HCT116 (cell line): Measurements from ENCODE around the gene FBXL13. TPM values are rescaled to one million over a fixed set of nuclear protein-coding genes. Genes with fewer than 3 reads are reported as not detected.

ENCODE experiments used
- ATAC-seq: fragments of 200-7000 bp; cut with Tn5 transposase; 2 replicates; pipeline ENCODE4 v1.9.1; 2020; ENCODE audit warnings: mild to moderate bottlenecking, moderate library complexity
- BruUV-seq: library from RNA; stranded (reverse); fragments of 400-500 nt; replicated peaks from 2 replicates; lab custom pipeline; 2021; lab: Mats Ljungman, UMichigan
- CTCF ChIA-PET: fragments of 300-600 bp; sonication (Branson Sonifier 250); formaldehyde crosslinking; loops from one replicate; lab custom pipeline; 2021; ENCODE audit warnings: antibody characterized with exemption; lab: Charles Lee
- POLR2A ChIA-PET: fragments of 300-600, 350-600 bp; sonication (Branson Sonifier 250); formaldehyde crosslinking; loops from one replicate; lab custom pipeline; 2021; ENCODE audit warnings: antibody characterized with exemption; lab: Charles Lee
- RAD21 ChIA-PET, 2 experiments: fragments of 300-600 bp; sonication (Branson Sonifier 250); formaldehyde crosslinking; loops; one replicate each; lab custom pipeline; 2023; ENCODE audit warnings: low total read pairs in 2 of 2; ENCODE audit not compliant: uncharacterized antibody in 2 of 2, unreplicated experiment in 2 of 2, low non-redundant PET in 1 of 2; lab: Charles Lee
- DNase-seq: peaks from one replicate; pipeline ENCODE4 v3.0.0-alpha.2; 2010; ENCODE audit warnings: low read depth, low spot score
- H2AFZ ChIP-seq: fragments of 200-600 bp; shearing (Covaris generic), sonication (generic); 2 replicates; pipeline ENCODE4 v1.6.1; 2017; ENCODE audit warnings: low read depth, mixed run types, mixed read lengths, antibody characterized with exemption, low read length; ENCODE audit not compliant: poor library complexity, severe bottlenecking
- H3K27ac ChIP-seq: 2 replicates; pipeline ENCODE4 v1.5.1; 2012; ENCODE audit warnings: low read depth, low read length
- H3K27me3 ChIP-seq: fragments of 200-600 bp; sonication (generic); 2 replicates; pipeline ENCODE4 v1.6.1; 2016; ENCODE audit warnings: mixed run types, low read length, mixed read lengths; ENCODE audit not compliant: insufficient read depth
- H3K36me3 ChIP-seq, 2 experiments: fragments of 200-500 bp in 1 of 2; fragments of 200-600 bp in 1 of 2; sonication (Bioruptor generic) in 1 of 2; sonication (generic) in 1 of 2; 2 replicates each; pipeline versions ENCODE4 v1.5.1 to v1.6.1; 2014 to 2016; ENCODE audit warnings: low read length in 2 of 2, inconsistent platforms in 1 of 2, mixed read lengths in 1 of 2, mixed run types in 1 of 2; ENCODE audit not compliant: insufficient read depth in 2 of 2, control insufficient read depth in 1 of 2
- H3K4me1 ChIP-seq, 2 experiments: fragments of 200-600 bp in 1 of 2; sonication (generic) in 1 of 2; 2 replicates each; pipeline versions ENCODE4 v1.5.1 to v1.6.1; 2012 to 2017; ENCODE audit warnings: low read length in 2 of 2, inconsistent platforms in 1 of 2, mild to moderate bottlenecking in 1 of 2, mixed read lengths in 1 of 2, mixed run types in 1 of 2, moderate library complexity in 1 of 2; ENCODE audit not compliant: insufficient read depth in 2 of 2, control insufficient read depth in 1 of 2
- H3K4me2 ChIP-seq: fragments of 200-600 bp; sonication (generic); 2 replicates; pipeline ENCODE4 v1.6.1; 2017; ENCODE audit warnings: mixed run types, low read length, mixed read lengths
- H3K4me3 ChIP-seq, 2 experiments: fragments of 200-600 bp in 1 of 2; sonication (generic) in 1 of 2; replicated peaks in 1 of 2; 2 replicates each; pipeline ENCODE4 v1.5.1; 2011 to 2016; ENCODE audit warnings: low read length in 2 of 2, control low read depth in 1 of 2, low read depth in 1 of 2, mild to moderate bottlenecking in 1 of 2, mixed read lengths in 1 of 2, mixed run types in 1 of 2
- H3K79me2 ChIP-seq: fragments of 200-600 bp; sonication (generic); 2 replicates; pipeline ENCODE4 v1.6.1; 2017; ENCODE audit warnings: mild to moderate bottlenecking, mixed run types, low read length, moderate library complexity, mixed read lengths; ENCODE audit not compliant: insufficient read depth
- H3K9ac ChIP-seq: fragments of 200-600 bp; sonication (generic); 2 replicates; pipeline ENCODE4 v1.6.1; 2016; ENCODE audit warnings: low read length, mixed read lengths
- H3K9me2 ChIP-seq: fragments of 200-600 bp; sonication (generic), shearing (Covaris generic); 2 replicates; pipeline ENCODE4 v1.6.1; 2017; ENCODE audit warnings: mixed run types, mild to moderate bottlenecking, moderate library complexity; ENCODE audit not compliant: insufficient read depth
- H3K9me3 ChIP-seq, 2 experiments: fragments of 200-500 bp in 1 of 2; fragments of 200-600 bp in 1 of 2; sonication (Bioruptor generic) in 1 of 2; sonication (generic) in 1 of 2; 2 replicates each; pipeline ENCODE4 v1.6.1; 2014 to 2017; ENCODE audit warnings: low read length in 2 of 2, mixed read lengths in 2 of 2, inconsistent platforms in 1 of 2, low read depth in 1 of 2, mild to moderate bottlenecking in 1 of 2, mixed run types in 1 of 2, moderate library complexity in 1 of 2; ENCODE audit not compliant: control insufficient read depth in 1 of 2, insufficient read depth in 1 of 2
- H4K20me1 ChIP-seq: fragments of 200-600 bp; sonication (generic), shearing (Covaris generic); 2 replicates; pipeline ENCODE4 v1.6.1; 2017; ENCODE audit warnings: mixed run types, mild to moderate bottlenecking, moderate library complexity; ENCODE audit not compliant: insufficient read depth
- CBX3 ChIP-seq: IDR thresholded peaks from 2 replicates; pipeline ENCODE4 v1.6.1; 2012; ENCODE audit warnings: low read depth
- CEBPB ChIP-seq: IDR thresholded peaks from 2 replicates; pipeline ENCODE4 v1.6.1; 2012; ENCODE audit warnings: low read depth
- EZH2 ChIP-seq: fragments of 200-600 bp; sonication (generic); IDR thresholded peaks from 2 replicates; pipeline ENCODE4 v1.6.1; 2017; ENCODE audit warnings: antibody characterized with exemption, mixed run types
- POLR2A ChIP-seq: IDR thresholded peaks from 2 replicates; pipeline ENCODE4 v1.7.0; 2011; ENCODE audit warnings: borderline replicate concordance; ENCODE audit not compliant: insufficient read depth, insufficient read length; ENCODE audit errors: extremely low read depth
- SIN3A ChIP-seq: IDR thresholded peaks from 2 replicates; pipeline ENCODE4 v1.6.1; 2012; ENCODE audit warnings: low read depth
- SP1 ChIP-seq: IDR thresholded peaks from 2 replicates; pipeline ENCODE4 v1.6.1; 2012; ENCODE audit warnings: low read depth
- TCF7L2 ChIP-seq: IDR thresholded peaks from 2 replicates; pipeline ENCODE4 v1.7.0; 2011; ENCODE audit warnings: borderline replicate concordance, inconsistent platforms; ENCODE audit not compliant: insufficient read depth, insufficient read length; ENCODE audit errors: extremely low read depth
- ZNF274 ChIP-seq: fragments of 200-500 bp; sonication (Bioruptor generic); IDR thresholded peaks from 2 replicates; pipeline ENCODE4 v1.6.1; 2014; ENCODE audit warnings: mild to moderate bottlenecking, low read depth, low read length, inconsistent platforms
- intact Hi-C: fragments of 100-400 bp; cut with micrococcal nuclease; formaldehyde crosslinking; loops from 2 replicates; pipeline ENCODE4 v1.10.0; 2022
- total RNA-seq: library from RNA; stranded (reverse); gene quantifications from one replicate; pipeline ENCODE4 v1.2.1, GENCODE V29; 2021; ENCODE audit not compliant: unreplicated experiment
- TF ChIP-seq, protein P1 (sequence below): IDR thresholded peaks from 2 replicates; pipeline ENCODE4 v1.6.1; 2011; ENCODE audit warnings: mild to moderate bottlenecking, low read length, moderate library complexity; ENCODE audit not compliant: insufficient replicate concordance; ENCODE audit errors: extremely low read depth
- TF ChIP-seq, protein P2 (sequence below), 3 experiments: fragments of 200-600 bp in 1 of 3; sonication (generic) in 1 of 3; IDR thresholded peaks in 2 of 3; conservative IDR thresholded peaks in 1 of 3; 2 replicates each; pipeline ENCODE4 v1.5.1; 2012 to 2017; ENCODE audit warnings: low read depth in 2 of 3, low read length in 2 of 3, antibody characterized with exemption in 1 of 3, borderline replicate concordance in 1 of 3, control low read depth in 1 of 3, mild to moderate bottlenecking in 1 of 3, mixed read lengths in 1 of 3, mixed run types in 1 of 3, moderate library complexity in 1 of 3; ENCODE audit not compliant: insufficient read depth in 1 of 3
- TF ChIP-seq, protein P3 (sequence below): IDR thresholded peaks from 2 replicates; pipeline ENCODE4 v1.6.1; 2012
- TF ChIP-seq, protein P4 (sequence below): IDR thresholded peaks from 2 replicates; pipeline ENCODE4 v1.6.1; 2012; ENCODE audit warnings: low read depth

Gene FBXL13
- total RNA-seq, 1 experiment from 2014 or later, result 1.0 TPM

DNA sequence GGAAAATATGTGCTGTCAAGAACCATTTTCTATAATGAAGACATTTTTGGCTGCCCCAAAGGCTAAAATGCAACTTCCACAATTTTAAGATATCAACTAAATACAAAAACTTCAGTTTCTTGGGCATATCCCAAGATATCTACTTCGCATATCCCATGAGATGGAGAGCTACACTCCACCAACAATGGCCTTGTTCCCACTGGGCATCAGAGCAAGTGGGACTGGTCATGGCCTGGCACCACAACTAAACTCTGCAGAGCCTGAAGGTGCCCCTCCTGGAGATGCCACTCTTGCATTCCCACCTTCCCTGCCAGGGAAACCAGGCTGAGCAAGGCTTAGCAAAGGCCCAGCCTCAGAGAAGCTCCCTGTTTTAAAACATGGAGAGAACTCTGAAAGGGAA, 237.6 kb downstream of the FBXL13 start:
- Histone ChIP-seq H3K36me3 (no peaks in the 10 kb centered on the region), H3K4me3 (no peak overlapping the region), H3K79me2 (no peaks in the 10 kb centered on the region), H4K20me1 (no peaks in the 10 kb centered on the region), H3K9ac (no peak overlapping the region), H3K27me3 (no peaks in the 10 kb centered on the region), H3K9me2 (no peaks in the 10 kb centered on the region), H3K27ac (no peak overlapping the region), H3K4me2 (peak overlapping the region; percentile 60), H3K4me1 (peaks cover 9 to 28% of the 10 kb centered on the region in 2 experiments), H2AFZ (no peak overlapping the region), H3K9me3 (no peaks in the 10 kb centered on the region)
- ATAC-seq (no peak), DNase-seq (no peak)
- intact Hi-C loops, result no loop called here
- POLR2A ChIA-PET, result no interaction called here
- no TSS peak for BruUV-seq
- no peak for TF ChIP-seq EZH2
- no peak for TF ChIP-seq CBX3
- no peak for TF ChIP-seq POLR2A
- no peak for TF ChIP-seq ZNF274
- no peak for TF ChIP-seq SIN3A
- TF ChIP-seq, protein P1, sequence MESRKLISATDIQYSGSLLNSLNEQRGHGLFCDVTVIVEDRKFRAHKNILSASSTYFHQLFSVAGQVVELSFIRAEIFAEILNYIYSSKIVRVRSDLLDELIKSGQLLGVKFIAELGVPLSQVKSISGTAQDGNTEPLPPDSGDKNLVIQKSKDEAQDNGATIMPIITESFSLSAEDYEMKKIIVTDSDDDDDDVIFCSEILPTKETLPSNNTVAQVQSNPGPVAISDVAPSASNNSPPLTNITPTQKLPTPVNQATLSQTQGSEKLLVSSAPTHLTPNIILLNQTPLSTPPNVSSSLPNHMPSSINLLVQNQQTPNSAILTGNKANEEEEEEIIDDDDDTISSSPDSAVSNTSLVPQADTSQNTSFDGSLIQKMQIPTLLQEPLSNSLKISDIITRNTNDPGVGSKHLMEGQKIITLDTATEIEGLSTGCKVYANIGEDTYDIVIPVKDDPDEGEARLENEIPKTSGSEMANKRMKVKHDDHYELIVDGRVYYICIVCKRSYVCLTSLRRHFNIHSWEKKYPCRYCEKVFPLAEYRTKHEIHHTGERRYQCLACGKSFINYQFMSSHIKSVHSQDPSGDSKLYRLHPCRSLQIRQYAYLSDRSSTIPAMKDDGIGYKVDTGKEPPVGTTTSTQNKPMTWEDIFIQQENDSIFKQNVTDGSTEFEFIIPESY, result no peak
- TF ChIP-seq, protein P2, sequence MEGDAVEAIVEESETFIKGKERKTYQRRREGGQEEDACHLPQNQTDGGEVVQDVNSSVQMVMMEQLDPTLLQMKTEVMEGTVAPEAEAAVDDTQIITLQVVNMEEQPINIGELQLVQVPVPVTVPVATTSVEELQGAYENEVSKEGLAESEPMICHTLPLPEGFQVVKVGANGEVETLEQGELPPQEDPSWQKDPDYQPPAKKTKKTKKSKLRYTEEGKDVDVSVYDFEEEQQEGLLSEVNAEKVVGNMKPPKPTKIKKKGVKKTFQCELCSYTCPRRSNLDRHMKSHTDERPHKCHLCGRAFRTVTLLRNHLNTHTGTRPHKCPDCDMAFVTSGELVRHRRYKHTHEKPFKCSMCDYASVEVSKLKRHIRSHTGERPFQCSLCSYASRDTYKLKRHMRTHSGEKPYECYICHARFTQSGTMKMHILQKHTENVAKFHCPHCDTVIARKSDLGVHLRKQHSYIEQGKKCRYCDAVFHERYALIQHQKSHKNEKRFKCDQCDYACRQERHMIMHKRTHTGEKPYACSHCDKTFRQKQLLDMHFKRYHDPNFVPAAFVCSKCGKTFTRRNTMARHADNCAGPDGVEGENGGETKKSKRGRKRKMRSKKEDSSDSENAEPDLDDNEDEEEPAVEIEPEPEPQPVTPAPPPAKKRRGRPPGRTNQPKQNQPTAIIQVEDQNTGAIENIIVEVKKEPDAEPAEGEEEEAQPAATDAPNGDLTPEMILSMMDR (IDR thresholded peaks at IDR 0.05 in 2 of 3, conservative IDR thresholded peaks at IDR 0.05 in 1 of 3; ENCODE audit: borderline replicate concordance in 1 of 3, insufficient read depth in 1 of 3, low read depth in 2 of 3, low read length in 2 of 3), result no peak
- no peak for TF ChIP-seq SP1
- TF ChIP-seq, protein P3, sequence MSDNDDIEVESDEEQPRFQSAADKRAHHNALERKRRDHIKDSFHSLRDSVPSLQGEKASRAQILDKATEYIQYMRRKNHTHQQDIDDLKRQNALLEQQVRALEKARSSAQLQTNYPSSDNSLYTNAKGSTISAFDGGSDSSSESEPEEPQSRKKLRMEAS, result no peak
- TF ChIP-seq, protein P4, sequence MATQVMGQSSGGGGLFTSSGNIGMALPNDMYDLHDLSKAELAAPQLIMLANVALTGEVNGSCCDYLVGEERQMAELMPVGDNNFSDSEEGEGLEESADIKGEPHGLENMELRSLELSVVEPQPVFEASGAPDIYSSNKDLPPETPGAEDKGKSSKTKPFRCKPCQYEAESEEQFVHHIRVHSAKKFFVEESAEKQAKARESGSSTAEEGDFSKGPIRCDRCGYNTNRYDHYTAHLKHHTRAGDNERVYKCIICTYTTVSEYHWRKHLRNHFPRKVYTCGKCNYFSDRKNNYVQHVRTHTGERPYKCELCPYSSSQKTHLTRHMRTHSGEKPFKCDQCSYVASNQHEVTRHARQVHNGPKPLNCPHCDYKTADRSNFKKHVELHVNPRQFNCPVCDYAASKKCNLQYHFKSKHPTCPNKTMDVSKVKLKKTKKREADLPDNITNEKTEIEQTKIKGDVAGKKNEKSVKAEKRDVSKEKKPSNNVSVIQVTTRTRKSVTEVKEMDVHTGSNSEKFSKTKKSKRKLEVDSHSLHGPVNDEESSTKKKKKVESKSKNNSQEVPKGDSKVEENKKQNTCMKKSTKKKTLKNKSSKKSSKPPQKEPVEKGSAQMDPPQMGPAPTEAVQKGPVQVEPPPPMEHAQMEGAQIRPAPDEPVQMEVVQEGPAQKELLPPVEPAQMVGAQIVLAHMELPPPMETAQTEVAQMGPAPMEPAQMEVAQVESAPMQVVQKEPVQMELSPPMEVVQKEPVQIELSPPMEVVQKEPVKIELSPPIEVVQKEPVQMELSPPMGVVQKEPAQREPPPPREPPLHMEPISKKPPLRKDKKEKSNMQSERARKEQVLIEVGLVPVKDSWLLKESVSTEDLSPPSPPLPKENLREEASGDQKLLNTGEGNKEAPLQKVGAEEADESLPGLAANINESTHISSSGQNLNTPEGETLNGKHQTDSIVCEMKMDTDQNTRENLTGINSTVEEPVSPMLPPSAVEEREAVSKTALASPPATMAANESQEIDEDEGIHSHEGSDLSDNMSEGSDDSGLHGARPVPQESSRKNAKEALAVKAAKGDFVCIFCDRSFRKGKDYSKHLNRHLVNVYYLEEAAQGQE, result no peak
- no peak for TF ChIP-seq TCF7L2
- no peak for TF ChIP-seq CEBPB
- CTCF ChIA-PET, result no interaction called here
- RAD21 ChIA-PET, result no interaction called here
